ENCODE data around the gene C1RL. TPM values are rescaled to one million over a fixed set of nuclear protein-coding genes. Genes with fewer than 3 reads are reported as not detected.

C1RL gene
- total RNA-seq, 4 donors from 2014 or later = 39.2 to 153 (median 59.5) TPM

GRCh38 chr12:7096006-7096932, 12.7 kb downstream of the C1RL start:
- DNase-seq = no peak

DNA sequence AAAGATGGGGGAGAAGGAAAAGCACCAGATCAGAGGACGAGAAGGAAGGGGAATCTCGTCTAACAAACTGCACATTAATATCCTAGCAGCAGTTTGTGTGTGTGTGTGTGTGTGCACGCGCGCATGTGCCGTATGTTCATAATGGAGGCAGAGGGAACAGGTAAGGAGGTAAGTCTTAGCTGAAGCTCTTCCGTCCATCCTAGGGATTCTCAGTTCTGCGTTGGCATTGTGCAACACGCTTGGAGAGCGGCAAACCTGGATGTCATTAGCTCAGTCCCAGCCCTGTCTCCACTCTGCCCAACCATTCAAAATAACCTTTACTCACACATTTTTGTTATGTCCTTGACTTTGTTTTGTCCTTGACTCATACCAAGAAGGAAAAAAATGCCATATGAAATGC, 15.1 kb downstream of the C1RL start:
- intact Hi-C loops (cut with DNase I) = loop anchor here (5.0 kb wide), 2 partner anchors 37 to 147 kb away; no protein-coding TSS in a partner anchor
- TF ChIP-seq, protein P1, sequence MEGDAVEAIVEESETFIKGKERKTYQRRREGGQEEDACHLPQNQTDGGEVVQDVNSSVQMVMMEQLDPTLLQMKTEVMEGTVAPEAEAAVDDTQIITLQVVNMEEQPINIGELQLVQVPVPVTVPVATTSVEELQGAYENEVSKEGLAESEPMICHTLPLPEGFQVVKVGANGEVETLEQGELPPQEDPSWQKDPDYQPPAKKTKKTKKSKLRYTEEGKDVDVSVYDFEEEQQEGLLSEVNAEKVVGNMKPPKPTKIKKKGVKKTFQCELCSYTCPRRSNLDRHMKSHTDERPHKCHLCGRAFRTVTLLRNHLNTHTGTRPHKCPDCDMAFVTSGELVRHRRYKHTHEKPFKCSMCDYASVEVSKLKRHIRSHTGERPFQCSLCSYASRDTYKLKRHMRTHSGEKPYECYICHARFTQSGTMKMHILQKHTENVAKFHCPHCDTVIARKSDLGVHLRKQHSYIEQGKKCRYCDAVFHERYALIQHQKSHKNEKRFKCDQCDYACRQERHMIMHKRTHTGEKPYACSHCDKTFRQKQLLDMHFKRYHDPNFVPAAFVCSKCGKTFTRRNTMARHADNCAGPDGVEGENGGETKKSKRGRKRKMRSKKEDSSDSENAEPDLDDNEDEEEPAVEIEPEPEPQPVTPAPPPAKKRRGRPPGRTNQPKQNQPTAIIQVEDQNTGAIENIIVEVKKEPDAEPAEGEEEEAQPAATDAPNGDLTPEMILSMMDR (IDR thresholded peaks at IDR 0.05) = no peak
- no peak for TF ChIP-seq POLR2A (IDR thresholded peaks at IDR 0.05)
- no peak for DNase-seq
- Histone ChIP-seq H3K27ac (no peak overlapping the region), H3K27me3 (no peaks in the 10 kb centered on the region), H3K4me3 (replicated peaks in 1 of 3) (no peak overlapping the region), H3K36me3 (no peaks in the 10 kb centered on the region), H3K9me3 (no peaks in the 10 kb centered on the region), H3K4me1 (peaks cover 0 to 21% of the 10 kb centered on the region in 2 donors)
- WGBS, 2 donors = 62 to 69% methylated on average over 10 of the region's 10 CpGs

More at GRCh38 chr12:7096006-7096932, 12.7 kb downstream of the C1RL start:
- Histone ChIP-seq H3K4me3 (replicated peaks in 1 of 3) (no peak overlapping the region), H3K27ac (no peak overlapping the region), H3K36me3 (peaks cover 0 to 3% of the 10 kb centered on the region in 2 donors), H3K9me3 (no peaks in the 10 kb centered on the region), H3K4me1 (peaks cover 0 to 21% of the 10 kb centered on the region in 2 donors), H3K27me3 (no peaks in the 10 kb centered on the region)
- 82 to 83% methylated on average over 19 to 26 of the region's 26 CpGs for WGBS, 2 donors
- no peak for TF ChIP-seq POLR2A (IDR thresholded peaks at IDR 0.05)
- TF ChIP-seq, protein P1 (IDR thresholded peaks at IDR 0.05) = no peak
- intact Hi-C loops (cut with DNase I) = no loop called here

DNA sequence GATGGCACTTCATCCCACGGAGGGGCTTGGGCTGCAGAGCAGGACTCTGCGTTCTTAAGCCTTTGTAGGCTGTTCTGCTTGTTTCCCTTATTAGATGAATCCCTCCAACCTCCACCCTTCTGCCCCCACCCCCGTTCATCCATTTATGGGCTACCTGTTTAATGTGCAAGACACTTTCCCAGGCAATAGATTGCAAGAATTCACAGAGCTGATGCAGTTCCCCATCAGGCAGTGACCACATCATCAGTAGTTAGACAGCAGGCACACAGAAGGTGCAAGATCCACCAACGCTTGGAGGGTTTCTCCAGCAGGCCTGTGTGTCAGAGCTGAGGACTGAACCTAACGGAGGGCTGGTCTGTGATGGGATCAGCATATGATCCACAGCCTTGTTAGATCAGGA, 15.5 kb downstream of the C1RL start:
- Histone ChIP-seq H3K27ac (no peak overlapping the region), H3K9me3 (no peaks in the 10 kb centered on the region), H3K27me3 (no peaks in the 10 kb centered on the region), H3K4me3 (replicated peaks in 1 of 3) (no peak overlapping the region), H3K4me1 (peaks cover 0 to 21% of the 10 kb centered on the region in 2 donors), H3K36me3 (no peaks in the 10 kb centered on the region)
- intact Hi-C loops (cut with DNase I) = loop anchor here (5.0 kb wide), 2 partner anchors 36 to 146 kb away; no protein-coding TSS in a partner anchor
- DNase-seq = no peak
- TF ChIP-seq POLR2A (IDR thresholded peaks at IDR 0.05) = no peak
- TF ChIP-seq, protein P1 (IDR thresholded peaks at IDR 0.05) = no peak
- WGBS, 2 donors = 51 to 62% methylated on average over 5 of the region's 5 CpGs

GRCh38 chr12:7092986-7093460, 16.0 kb downstream of the C1RL start:
- Histone ChIP-seq H3K9me3 (no peaks in the 10 kb centered on the region), H3K27ac (peak overlapping the region; percentile 14 to 65 (median 63)), H3K27me3 (no peaks in the 10 kb centered on the region), H3K4me3 (replicated peaks in 1 of 3) (no peak overlapping the region), H3K4me1 (peaks cover 0 to 21% of the 10 kb centered on the region in 2 donors), H3K36me3 (no peaks in the 10 kb centered on the region)
- WGBS, 2 donors = 60 to 74% methylated on average over 8 of the region's 8 CpGs
- DNase-seq = no peak
- intact Hi-C loops (cut with DNase I) = loop anchor here (5.0 kb wide), 2 partner anchors 36 to 146 kb away; no protein-coding TSS in a partner anchor
- TF ChIP-seq POLR2A (IDR thresholded peaks at IDR 0.05) = no peak
- TF ChIP-seq, protein P1 (IDR thresholded peaks at IDR 0.05) = no peak

All from thyroid gland (tissue), 4 donors.